Nephron (organoid): ENCODE results near the gene AHCTF1.
"Not testable (repeated sequence)": the region's sequence is repeated elsewhere in the genome, so short reads cannot be mapped to it uniquely, and the experiment has no call there.

Experiments used
- H3K27ac Mint-ChIP-seq, 3 experiments: 2 replicates each; pipeline ENCODE4 v1.8.0; 2020; ENCODE audit warnings: mixed read lengths in 3 of 3, mild to moderate bottlenecking in 2 of 3, moderate library complexity in 1 of 3
- H3K27me3 Mint-ChIP-seq: 2 replicates; pipeline ENCODE4 v1.8.0; 2021; ENCODE audit warnings: low read depth, mild to moderate bottlenecking, moderate library complexity, mixed read lengths
- H3K36me3 Mint-ChIP-seq: 2 replicates; pipeline ENCODE4 v1.8.0; 2020; ENCODE audit warnings: low read depth, mixed read lengths
- H3K4me1 Mint-ChIP-seq: 2 replicates; pipeline ENCODE4 v1.8.0; 2020; ENCODE audit warnings: mixed read lengths
- H3K4me3 Mint-ChIP-seq, 3 experiments: 2 replicates each; pipeline ENCODE4 v1.8.0; 2020; ENCODE audit warnings: mild to moderate bottlenecking in 3 of 3, mixed read lengths in 3 of 3, moderate library complexity in 2 of 3
- H3K9me3 Mint-ChIP-seq: 2 replicates; pipeline ENCODE4 v1.8.0; 2020; ENCODE audit warnings: mixed read lengths
- CTCF ChIP-seq, 3 experiments: fragments of 200-600 bp; sonication (generic); IDR thresholded peaks; one replicate each; pipeline ENCODE4 v1.5.0; 2021; ENCODE audit warnings: antibody characterized with exemption in 3 of 3; ENCODE audit not compliant: unreplicated experiment in 3 of 3

AHCTF1 gene

GRCh38 chr1:246836209-246836966 lies 95.4 kb downstream of the AHCTF1 start:
- no peak overlapping the region for H3K27ac Mint-ChIP-seq
- no peak overlapping the region for H3K4me3 Mint-ChIP-seq
- TF ChIP-seq CTCF (IDR thresholded peaks at IDR 0.05; ENCODE audit: unreplicated experiment in 3 of 3): no peak
- H3K4me1 Mint-ChIP-seq: no peaks in the 10 kb centered on the region
- H3K36me3 Mint-ChIP-seq: peaks cover 16% of the 10 kb centered on the region
- H3K27me3 Mint-ChIP-seq: no peaks in the 10 kb centered on the region
- no peaks in the 10 kb centered on the region for H3K9me3 Mint-ChIP-seq

- TF ChIP-seq CTCF (IDR thresholded peaks at IDR 0.05; ENCODE audit: unreplicated experiment in 3 of 3): no peak
Observed at GRCh38 chr1:246831543-246831942, 100.2 kb downstream of the AHCTF1 start.

DNA sequence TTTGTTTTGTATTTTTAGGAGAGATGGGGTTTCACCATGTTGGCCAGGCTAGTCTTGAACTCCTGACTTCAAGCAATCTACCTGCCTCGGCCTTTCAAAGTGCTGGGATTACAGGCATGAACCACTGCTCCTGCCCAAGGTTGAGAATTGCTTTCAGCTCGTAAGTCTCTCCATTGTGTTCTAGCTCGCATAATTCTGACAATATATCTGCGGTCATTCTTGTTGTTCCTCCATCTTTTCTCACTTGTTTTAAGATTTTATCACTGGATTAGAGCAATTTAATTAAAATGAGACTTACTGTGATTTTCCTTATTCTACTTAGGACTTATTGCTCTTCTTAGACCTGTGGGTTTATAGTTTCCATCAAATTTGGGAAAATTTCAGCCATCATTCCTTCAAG lies 102.9 kb downstream of the AHCTF1 start:
- TF ChIP-seq CTCF (IDR thresholded peaks at IDR 0.05; ENCODE audit: unreplicated experiment in 3 of 3): no peak
- H3K36me3 Mint-ChIP-seq: peaks cover 6% of the 10 kb centered on the region
- H3K4me3 Mint-ChIP-seq: no peak overlapping the region
- H3K4me1 Mint-ChIP-seq: no peaks in the 10 kb centered on the region
- H3K27me3 Mint-ChIP-seq: no peaks in the 10 kb centered on the region
- H3K9me3 Mint-ChIP-seq: peaks cover 17% of the 10 kb centered on the region
- no peak overlapping the region for H3K27ac Mint-ChIP-seq

More at GRCh38 chr1:246831543-246831942, 100.2 kb downstream of the AHCTF1 start:
- peaks cover 6% of the 10 kb centered on the region for H3K36me3 Mint-ChIP-seq
- no peaks in the 10 kb centered on the region for H3K27me3 Mint-ChIP-seq
- peaks cover 17% of the 10 kb centered on the region for H3K9me3 Mint-ChIP-seq
- no peak overlapping the region for H3K4me3 Mint-ChIP-seq
- no peak overlapping the region for H3K27ac Mint-ChIP-seq
- H3K4me1 Mint-ChIP-seq: no peaks in the 10 kb centered on the region

DNA sequence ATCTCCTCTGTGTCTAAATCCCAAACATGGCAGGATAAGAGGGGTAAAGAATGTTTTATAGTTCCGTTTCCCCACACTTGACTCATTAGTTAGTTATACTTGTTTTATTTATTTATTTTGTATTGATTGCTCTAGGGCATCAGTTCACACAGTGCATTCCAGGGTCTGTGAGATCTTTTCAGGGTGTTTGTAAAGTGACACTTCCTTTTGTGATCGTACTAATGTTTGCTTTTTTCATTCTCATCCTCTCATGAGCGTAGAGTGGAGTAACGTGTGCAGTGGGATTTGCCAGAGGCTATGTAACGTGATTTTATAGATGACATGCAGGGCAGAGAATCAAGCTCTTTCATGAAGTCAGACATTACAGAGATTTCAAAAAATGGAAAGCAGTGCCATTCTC lies 104.4 kb downstream of the AHCTF1 start:
- Mint-ChIP-seq H3K27me3 (no peaks in the 10 kb centered on the region), H3K4me1 (no peaks in the 10 kb centered on the region), H3K27ac (no peak overlapping the region), H3K36me3 (peaks cover 6% of the 10 kb centered on the region), H3K9me3 (peaks cover 17% of the 10 kb centered on the region), H3K4me3 (no peak overlapping the region)
- TF ChIP-seq CTCF (IDR thresholded peaks at IDR 0.05; ENCODE audit: unreplicated experiment in 3 of 3): no peak

GRCh38 chr1:246825557-246826175 lies 106.1 kb downstream of the AHCTF1 start:
- no peaks in the 10 kb centered on the region for H3K4me1 Mint-ChIP-seq
- H3K4me3 Mint-ChIP-seq: no peak overlapping the region
- H3K27me3 Mint-ChIP-seq: no peaks in the 10 kb centered on the region
- H3K27ac Mint-ChIP-seq: no peak overlapping the region
- no peak for TF ChIP-seq CTCF (IDR thresholded peaks at IDR 0.05; ENCODE audit: unreplicated experiment in 3 of 3)
- peaks cover 17% of the 10 kb centered on the region for H3K9me3 Mint-ChIP-seq
- H3K36me3 Mint-ChIP-seq: peaks cover 6% of the 10 kb centered on the region

- H3K4me3 Mint-ChIP-seq: no peak overlapping the region
- no peaks in the 10 kb centered on the region for H3K4me1 Mint-ChIP-seq
- H3K27ac Mint-ChIP-seq: no peak overlapping the region
- H3K36me3 Mint-ChIP-seq: peaks cover 6% of the 10 kb centered on the region
- peaks cover 12% of the 10 kb centered on the region for H3K9me3 Mint-ChIP-seq
- no peaks in the 10 kb centered on the region for H3K27me3 Mint-ChIP-seq
- TF ChIP-seq CTCF (IDR thresholded peaks at IDR 0.05; ENCODE audit: unreplicated experiment in 3 of 3): no peak
Observed at GRCh38 chr1:246824541-246824940, 107.2 kb downstream of the AHCTF1 start.

DNA sequence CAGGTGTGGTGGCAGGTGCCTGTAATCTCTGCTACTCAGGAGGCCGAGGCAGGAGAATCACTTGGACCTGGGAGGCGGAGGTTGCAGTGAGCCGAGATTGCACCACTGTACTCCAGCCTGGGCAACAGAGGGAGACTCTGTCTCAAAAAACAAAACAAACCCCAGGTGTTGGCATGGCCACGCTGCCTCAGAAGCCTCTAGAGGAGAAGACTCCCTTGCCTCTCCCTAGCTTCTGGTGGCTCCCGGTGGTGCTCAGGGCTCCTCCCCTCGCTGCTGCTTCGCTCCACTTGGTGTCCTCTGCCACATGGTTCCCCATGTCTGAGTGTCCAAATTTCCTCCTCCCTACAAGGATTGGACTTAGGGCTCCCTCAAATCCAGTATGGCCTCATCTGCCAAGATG lies 109.6 kb downstream of the AHCTF1 start:
- H3K4me1 Mint-ChIP-seq, H3K4me3 Mint-ChIP-seq, H3K27ac Mint-ChIP-seq, H3K9me3 Mint-ChIP-seq, H3K27me3 Mint-ChIP-seq, H3K36me3 Mint-ChIP-seq: not testable (repeated sequence)
